ENCODE data around the gene CASTOR2.
"Not testable (repeated sequence)": the region's sequence is repeated elsewhere in the genome, so short reads cannot be mapped to it uniquely, and the experiment has no call there.

DNA sequence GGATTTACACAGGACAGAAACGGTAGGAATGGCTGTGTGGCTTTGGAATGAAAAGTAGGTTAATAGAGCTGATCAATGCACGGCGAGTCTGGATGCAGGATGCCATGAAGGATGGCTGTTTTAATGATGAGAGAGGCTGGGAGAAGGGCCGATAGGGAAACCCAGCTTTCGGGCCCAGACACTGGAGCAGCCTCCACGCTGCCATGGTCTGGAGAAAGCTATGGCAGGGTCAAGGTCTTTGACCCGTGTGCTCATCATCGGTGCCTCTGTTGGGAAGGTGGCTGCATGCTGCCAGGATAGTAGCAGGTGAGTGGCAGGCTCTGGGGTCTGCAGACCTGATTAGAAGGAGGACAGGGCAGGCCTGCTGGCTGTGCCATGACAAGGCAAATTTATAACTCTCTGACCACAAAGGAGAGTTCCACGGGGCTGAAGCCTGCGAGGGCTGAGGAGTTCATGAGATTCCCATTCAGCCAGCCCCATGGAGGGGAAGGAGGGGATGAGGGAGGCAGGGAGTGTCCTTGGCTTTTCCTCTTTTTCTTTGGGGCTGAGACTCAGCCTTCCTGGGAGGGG, 42.1 kb upstream of the CASTOR2 start:
- TF ChIP-seq, protein P1, sequence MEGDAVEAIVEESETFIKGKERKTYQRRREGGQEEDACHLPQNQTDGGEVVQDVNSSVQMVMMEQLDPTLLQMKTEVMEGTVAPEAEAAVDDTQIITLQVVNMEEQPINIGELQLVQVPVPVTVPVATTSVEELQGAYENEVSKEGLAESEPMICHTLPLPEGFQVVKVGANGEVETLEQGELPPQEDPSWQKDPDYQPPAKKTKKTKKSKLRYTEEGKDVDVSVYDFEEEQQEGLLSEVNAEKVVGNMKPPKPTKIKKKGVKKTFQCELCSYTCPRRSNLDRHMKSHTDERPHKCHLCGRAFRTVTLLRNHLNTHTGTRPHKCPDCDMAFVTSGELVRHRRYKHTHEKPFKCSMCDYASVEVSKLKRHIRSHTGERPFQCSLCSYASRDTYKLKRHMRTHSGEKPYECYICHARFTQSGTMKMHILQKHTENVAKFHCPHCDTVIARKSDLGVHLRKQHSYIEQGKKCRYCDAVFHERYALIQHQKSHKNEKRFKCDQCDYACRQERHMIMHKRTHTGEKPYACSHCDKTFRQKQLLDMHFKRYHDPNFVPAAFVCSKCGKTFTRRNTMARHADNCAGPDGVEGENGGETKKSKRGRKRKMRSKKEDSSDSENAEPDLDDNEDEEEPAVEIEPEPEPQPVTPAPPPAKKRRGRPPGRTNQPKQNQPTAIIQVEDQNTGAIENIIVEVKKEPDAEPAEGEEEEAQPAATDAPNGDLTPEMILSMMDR (IDR thresholded peaks at IDR 0.05) = not testable (repeated sequence)
- not testable (repeated sequence) for TF ChIP-seq POLR2A (IDR thresholded peaks at IDR 0.05)

Data from right lobe of liver (tissue), 4 donors.